Breast epithelium (tissue), 4 donors: ENCODE results near the gene FAM3D. TPM values are rescaled to one million over a fixed set of nuclear protein-coding genes. Genes with fewer than 3 reads are reported as not detected.
A peak's percentile ranks its signal among the peaks of the same experiment; 100 is the strongest.

Source experiments
- DNase-seq, 2 donors: peaks; one replicate each; pipeline ENCODE4 v3.0.0-alpha.2; 2019; ENCODE audit warnings: low spot score in 2 of 2
- H3K27ac ChIP-seq, 2 donors: fragments of 200-600 bp; sonication (generic) in 1 of 2; one replicate each; pipeline ENCODE4 v1.5.1; 2016 to 2019; ENCODE audit warnings: mild to moderate bottlenecking in 1 of 2
- H3K27me3 ChIP-seq, 2 donors: fragments of 200-600 bp; sonication (generic) in 1 of 2; one replicate each; pipeline versions ENCODE4 v1.5.1 to v1.6.0; 2017 to 2019; ENCODE audit warnings: control low read depth in 1 of 2, mild to moderate bottlenecking in 1 of 2
- H3K36me3 ChIP-seq: fragments of 200-600 bp; one replicate; pipeline ENCODE4 v1.5.1; 2019
- H3K4me1 ChIP-seq, 2 donors: fragments of 200-600 bp; sonication (generic); one replicate each; pipeline ENCODE4 v1.5.1; 2016 to 2019; ENCODE audit warnings: control low read depth in 1 of 2
- H3K4me3 ChIP-seq, 3 donors: fragments of 200-600 bp; sonication (generic); 1 replicate in 2 of 3; 2 replicates in 1 of 3; pipeline ENCODE4 v1.5.1; 2016 to 2019; ENCODE audit warnings: mild to moderate bottlenecking in 3 of 3, moderate library complexity in 2 of 3
- H3K9me3 ChIP-seq, 2 donors: fragments of 200-600 bp; sonication (generic) in 1 of 2; one replicate each; pipeline ENCODE4 v1.5.1; 2016 to 2019; ENCODE audit warnings: control low read depth in 1 of 2
- POLR2A ChIP-seq: fragments of 450-650 bp; IDR thresholded peaks from one replicate; pipeline ENCODE4 v1.6.1; 2016; ENCODE audit warnings: antibody characterized with exemption, mild to moderate bottlenecking, moderate library complexity
- POLR2AphosphoS5 ChIP-seq, 3 donors: sonication (generic); formaldehyde crosslinking; IDR thresholded peaks; one replicate each; pipeline ENCODE4 v1.6.1; 2017; ENCODE audit warnings: antibody characterized with exemption in 3 of 3
- intact Hi-C: fragments of 100-400 bp; cut with DNase I; formaldehyde crosslinking; loops from one replicate; pipeline ENCODE4 v1.15.1; 2023; ENCODE audit warnings: low total_unique reads
- total RNA-seq, 3 donors: library from RNA; depleted of rRNA; stranded (reverse); fragments of >200 nt; gene quantifications; one replicate each; pipeline ENCODE4 v1.1.0, GENCODE V29; 2016
- TF ChIP-seq, protein P1 (sequence below), 3 donors: fragments of 450-650 bp; IDR thresholded peaks; one replicate each; pipeline ENCODE4 v1.5.1; 2016 to 2017; ENCODE audit warnings: antibody characterized with exemption in 3 of 3, mild to moderate bottlenecking in 3 of 3, moderate library complexity in 3 of 3

The FAM3D gene
- total RNA-seq, 3 donors from 2014 or later: 4.3 to 17.6 TPM; not detected in 1

DNA sequence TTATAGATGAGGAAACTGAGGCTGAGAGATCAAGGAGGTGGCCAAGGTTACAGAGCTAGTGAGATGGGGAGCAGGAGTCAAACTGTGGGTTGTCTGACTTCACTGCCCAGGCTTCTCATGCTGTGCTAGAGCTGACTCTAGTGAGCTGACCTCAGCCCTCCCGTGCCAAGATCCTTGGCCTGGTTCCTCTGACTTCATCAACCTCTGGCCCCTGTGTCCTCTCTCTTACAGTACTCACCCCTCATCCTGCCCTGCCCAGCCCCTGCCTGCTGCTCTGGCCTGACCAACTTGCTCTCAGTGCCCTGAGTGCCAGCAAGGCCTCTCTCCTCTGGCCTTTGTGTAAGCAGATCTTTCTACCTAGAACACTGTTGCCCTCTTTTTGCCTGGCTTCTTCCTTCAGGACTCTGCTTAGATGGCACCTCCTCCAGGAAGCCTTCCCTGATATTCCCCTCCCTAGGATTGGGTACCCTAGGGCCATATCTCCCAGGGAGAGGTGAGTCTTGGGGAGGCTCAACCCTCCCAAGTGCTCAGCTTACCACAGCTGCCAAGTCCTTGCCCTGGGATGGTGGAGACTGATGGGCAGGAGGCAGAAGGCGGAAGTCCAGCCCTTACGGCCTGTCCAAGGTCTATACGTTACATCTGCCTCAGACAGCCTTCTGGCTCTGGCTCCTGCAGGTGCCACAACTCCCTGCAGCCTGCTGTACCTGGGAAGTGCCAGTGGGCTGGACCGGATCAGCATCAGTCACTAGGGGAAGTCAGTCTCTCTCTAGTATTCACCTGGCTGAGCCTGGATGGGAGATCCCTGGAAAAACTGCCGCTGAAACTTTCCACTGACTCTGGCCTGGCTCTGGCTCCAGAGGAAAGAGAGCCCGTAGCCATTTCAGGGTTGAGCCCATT is 53.1 kb downstream of the FAM3D start:
- intact Hi-C loops: no loop called here

DNA sequence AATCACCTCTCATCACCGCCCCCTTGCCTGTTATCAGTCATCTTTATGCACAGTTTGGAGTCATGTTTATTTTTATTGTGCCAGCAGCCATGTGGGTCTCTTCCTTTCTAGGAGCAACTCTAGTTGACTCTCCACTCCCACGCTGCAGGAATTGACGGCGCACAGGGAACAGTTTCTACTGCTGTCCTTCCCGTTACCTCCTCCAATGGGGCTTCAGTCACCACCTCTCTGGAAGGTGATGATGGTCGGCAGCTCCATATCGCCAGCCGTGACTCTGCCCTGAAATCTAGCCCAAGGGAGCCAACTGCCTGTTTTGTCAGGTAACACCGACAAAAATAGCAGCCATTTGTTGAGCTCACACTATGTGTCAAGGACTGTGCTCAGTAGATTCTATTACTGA is 53.7 kb downstream of the FAM3D start:
- H3K4me1 ChIP-seq: no peaks in the 10 kb centered on the region
- H3K4me3 ChIP-seq: no peak overlapping the region
- no peak overlapping the region for H3K27ac ChIP-seq
- intact Hi-C loops: no loop called here
- H3K36me3 ChIP-seq: no peaks in the 10 kb centered on the region
- no peak for TF ChIP-seq POLR2AphosphoS5 (IDR thresholded peaks at IDR 0.05)
- TF ChIP-seq POLR2A: no peak
- TF ChIP-seq, protein P1, sequence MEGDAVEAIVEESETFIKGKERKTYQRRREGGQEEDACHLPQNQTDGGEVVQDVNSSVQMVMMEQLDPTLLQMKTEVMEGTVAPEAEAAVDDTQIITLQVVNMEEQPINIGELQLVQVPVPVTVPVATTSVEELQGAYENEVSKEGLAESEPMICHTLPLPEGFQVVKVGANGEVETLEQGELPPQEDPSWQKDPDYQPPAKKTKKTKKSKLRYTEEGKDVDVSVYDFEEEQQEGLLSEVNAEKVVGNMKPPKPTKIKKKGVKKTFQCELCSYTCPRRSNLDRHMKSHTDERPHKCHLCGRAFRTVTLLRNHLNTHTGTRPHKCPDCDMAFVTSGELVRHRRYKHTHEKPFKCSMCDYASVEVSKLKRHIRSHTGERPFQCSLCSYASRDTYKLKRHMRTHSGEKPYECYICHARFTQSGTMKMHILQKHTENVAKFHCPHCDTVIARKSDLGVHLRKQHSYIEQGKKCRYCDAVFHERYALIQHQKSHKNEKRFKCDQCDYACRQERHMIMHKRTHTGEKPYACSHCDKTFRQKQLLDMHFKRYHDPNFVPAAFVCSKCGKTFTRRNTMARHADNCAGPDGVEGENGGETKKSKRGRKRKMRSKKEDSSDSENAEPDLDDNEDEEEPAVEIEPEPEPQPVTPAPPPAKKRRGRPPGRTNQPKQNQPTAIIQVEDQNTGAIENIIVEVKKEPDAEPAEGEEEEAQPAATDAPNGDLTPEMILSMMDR (IDR thresholded peaks at IDR 0.05): no peak
- no peaks in the 10 kb centered on the region for H3K27me3 ChIP-seq
- no peaks in the 10 kb centered on the region for H3K9me3 ChIP-seq
- DNase-seq: no peak

More for the DNA sequence above, 53.1 kb downstream of the FAM3D start:
- Histone ChIP-seq H3K36me3 (no peaks in the 10 kb centered on the region), H3K9me3 (no peaks in the 10 kb centered on the region), H3K4me1 (no peaks in the 10 kb centered on the region), H3K4me3 (no peak overlapping the region), H3K27ac (no peak overlapping the region), H3K27me3 (no peaks in the 10 kb centered on the region)
- TF ChIP-seq, protein P1 (IDR thresholded peaks at IDR 0.05): no peak
- TF ChIP-seq POLR2AphosphoS5 (IDR thresholded peaks at IDR 0.05): no peak
- no peak for TF ChIP-seq POLR2A
- no peak for DNase-seq

DNA sequence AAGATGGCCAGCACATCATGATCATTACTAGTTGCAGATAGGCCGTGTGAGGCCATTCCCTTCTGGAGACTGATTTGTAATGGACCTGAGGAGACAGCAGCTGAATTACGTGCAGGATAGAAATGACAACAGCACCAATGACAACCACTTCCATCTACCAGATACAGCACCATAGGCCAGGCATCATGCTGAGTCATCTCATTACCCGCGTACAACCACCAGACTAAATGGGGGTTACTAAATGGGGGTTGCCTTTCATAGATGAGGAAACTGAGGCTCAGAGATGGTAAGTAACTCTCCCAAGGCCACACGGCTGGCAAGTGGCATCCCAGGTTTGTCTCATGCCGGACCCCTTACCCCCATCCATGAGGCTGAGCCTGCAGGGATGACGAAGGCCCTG is 56.6 kb downstream of the FAM3D start:
- Histone ChIP-seq H3K4me3 (no peak overlapping the region), H3K9me3 (peaks cover 0 to 2% of the 10 kb centered on the region in 2 donors), H3K36me3 (no peaks in the 10 kb centered on the region), H3K4me1 (no peaks in the 10 kb centered on the region), H3K27me3 (no peaks in the 10 kb centered on the region), H3K27ac (peak overlapping the region in 1 of 2 donors; percentile 64)
- intact Hi-C loops: no loop called here
- no peak for DNase-seq
- TF ChIP-seq POLR2AphosphoS5 (IDR thresholded peaks at IDR 0.05): no peak
- TF ChIP-seq, protein P1 (IDR thresholded peaks at IDR 0.05): no peak
- no peak for TF ChIP-seq POLR2A

DNA sequence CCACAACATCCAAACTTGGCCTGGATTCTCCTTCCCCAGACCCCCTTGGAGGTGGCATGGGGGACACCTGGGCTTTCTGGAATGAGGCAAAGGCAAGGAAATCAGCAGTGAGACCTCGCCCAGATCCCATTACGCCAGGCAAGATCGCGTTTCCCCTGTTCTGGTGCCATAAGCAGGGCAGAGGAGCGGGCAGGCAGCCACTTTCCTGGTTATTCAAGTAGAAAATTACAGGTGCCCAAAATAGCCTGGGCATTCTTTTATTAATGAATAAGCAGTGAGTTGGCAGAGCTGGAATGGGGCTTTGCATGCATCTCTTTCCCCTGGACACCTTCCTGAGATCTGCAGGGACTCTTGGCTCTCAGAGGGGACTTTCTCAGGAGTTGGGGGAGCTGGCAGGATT is 57.9 kb downstream of the FAM3D start:
- peaks cover 7 to 9% of the 10 kb centered on the region in 2 donors for H3K9me3 ChIP-seq
- DNase-seq: peak in 1 of 2 donors; percentile 77
- H3K27ac ChIP-seq: peak overlapping the region; percentile 50 to 77
- intact Hi-C loops: no loop called here
- TF ChIP-seq POLR2A (no peak), POLR2AphosphoS5 (IDR thresholded peaks at IDR 0.05) (no peak)
- TF ChIP-seq, protein P1 (IDR thresholded peaks at IDR 0.05): no peak
- no peaks in the 10 kb centered on the region for H3K4me1 ChIP-seq
- no peak overlapping the region for H3K4me3 ChIP-seq
- H3K36me3 ChIP-seq: no peaks in the 10 kb centered on the region
- H3K27me3 ChIP-seq: no peaks in the 10 kb centered on the region

DNA sequence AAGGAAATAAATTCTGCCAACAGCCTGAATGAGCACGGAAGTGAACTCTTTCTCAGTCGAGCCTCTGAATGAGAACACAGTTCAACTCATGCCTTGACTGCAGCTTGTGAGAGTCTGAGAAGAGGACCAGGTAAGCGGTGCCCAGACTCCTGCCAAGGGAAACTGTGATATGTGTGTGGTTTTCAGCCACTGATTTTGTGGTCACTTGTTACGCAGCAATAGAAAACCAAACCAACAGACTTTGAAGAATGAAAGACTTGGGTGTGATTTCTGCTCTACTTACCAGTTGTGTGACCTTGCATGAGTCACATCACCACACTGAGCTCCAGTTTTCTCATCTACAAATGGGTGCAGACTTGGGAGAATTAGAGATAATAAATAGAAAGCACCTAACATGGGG is 58.8 kb downstream of the FAM3D start:
- H3K27ac ChIP-seq: peak overlapping the region in 1 of 2 donors; percentile 77
- TF ChIP-seq POLR2AphosphoS5 (IDR thresholded peaks at IDR 0.05) (no peak), POLR2A (no peak)
- TF ChIP-seq, protein P1 (IDR thresholded peaks at IDR 0.05): no peak
- no peak for DNase-seq
- H3K4me1 ChIP-seq: no peaks in the 10 kb centered on the region
- H3K4me3 ChIP-seq: no peak overlapping the region
- H3K27me3 ChIP-seq: no peaks in the 10 kb centered on the region
- no peaks in the 10 kb centered on the region for H3K36me3 ChIP-seq
- H3K9me3 ChIP-seq: peaks cover 7 to 9% of the 10 kb centered on the region in 2 donors
- intact Hi-C loops: no loop called here
